Lung microvascular endothelial cell (primary cell): ENCODE results near the gene PRCD. TPM values are rescaled to one million over a fixed set of nuclear protein-coding genes. Genes with fewer than 3 reads are reported as not detected.

Source experiments
- DNase-seq, 2 donors: peaks; one replicate each; pipeline versions ENCODE4 v3.0.0 to v3.0.0-alpha.2; 2010; ENCODE audit warnings: low read depth in 2 of 2
- total RNA-seq: library from RNA; depleted of rRNA; stranded (reverse); fragments of >200 nt; gene quantifications from 2 replicates; pipeline ENCODE4 v1.2.1, GENCODE V29; 2014

Gene PRCD
- total RNA-seq, 1 donor from 2014 or later, result 0.20 TPM

DNA sequence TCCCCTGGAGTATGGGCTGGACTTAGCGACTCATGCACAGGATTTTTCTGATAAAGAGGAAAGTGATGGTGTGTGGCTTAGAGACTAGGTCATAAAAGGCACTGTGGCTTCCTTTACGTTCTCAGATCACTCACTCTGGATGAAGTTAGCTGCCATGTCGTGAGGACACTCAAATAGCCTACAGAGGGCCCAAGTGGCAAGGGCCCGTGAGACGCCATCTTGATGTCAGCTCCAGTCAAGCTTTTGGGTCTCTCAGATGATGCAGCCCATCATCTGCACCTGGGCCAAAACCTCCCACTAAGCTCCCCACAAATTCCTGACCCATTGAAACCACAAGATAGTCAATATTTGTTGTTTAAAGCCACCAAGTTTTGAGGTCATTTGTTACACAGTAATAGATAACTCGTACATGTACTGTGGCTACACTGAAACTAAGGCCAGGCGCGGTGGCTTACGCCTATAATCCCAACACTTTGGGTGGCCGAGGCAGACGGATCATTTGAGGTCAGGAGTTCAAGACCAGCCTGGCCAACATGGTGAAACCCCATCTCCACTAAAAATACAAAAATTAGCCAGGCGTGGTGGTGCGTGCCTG is 31.1 kb downstream of the PRCD start:
- DNase-seq, result no peak

- DNase-seq, result no peak
Measured at GRCh38 chr17:76572201-76572910, 32.5 kb downstream of the PRCD start.

DNA sequence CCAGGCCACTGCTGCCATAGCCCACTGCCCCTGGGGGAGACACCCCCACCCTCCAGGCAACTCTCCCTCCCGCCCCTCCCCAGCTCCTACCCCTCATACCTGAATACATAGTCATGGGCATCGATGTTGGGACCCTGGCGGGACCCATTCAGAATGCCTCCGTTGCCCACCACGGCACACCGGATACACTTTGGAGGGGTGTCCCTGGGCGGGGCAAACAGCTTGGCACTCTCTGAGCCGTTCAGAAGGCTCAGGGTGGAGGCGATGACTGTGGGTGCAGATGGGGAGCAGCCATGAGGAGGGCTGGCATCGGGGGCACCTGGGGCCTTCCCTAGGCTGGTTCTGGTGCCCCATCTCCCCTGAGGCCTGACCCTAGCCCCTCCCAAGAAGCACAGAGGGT is 33.3 kb downstream of the PRCD start:
- no peak for DNase-seq

GRCh38 chr17:76574166-76574565 is 34.3 kb downstream of the PRCD start:
- no peak for DNase-seq

GRCh38 chr17:76575570-76575969 is 35.7 kb downstream of the PRCD start:
- DNase-seq, result no peak

DNA sequence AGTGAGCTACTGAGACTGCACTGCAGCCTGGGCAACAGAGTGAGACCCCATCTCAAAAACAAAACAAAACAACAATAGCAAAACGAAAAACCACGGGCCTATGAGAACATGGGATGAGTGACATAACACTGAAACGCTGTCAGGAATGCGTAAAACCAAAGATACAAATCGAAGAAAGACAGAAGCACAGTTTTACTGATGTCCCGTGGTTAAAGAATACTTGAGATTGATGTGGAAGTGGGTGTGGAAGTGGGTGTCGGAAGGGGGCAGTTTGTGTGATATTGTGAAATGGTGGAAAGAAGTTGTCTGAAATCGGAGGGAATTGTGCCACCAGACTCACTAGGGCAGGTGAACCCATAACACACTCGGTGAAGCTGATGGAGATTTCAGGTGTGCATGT is 36.3 kb downstream of the PRCD start:
- DNase-seq, result no peak

GRCh38 chr17:76577876-76578275 is 38.0 kb downstream of the PRCD start:
- no peak for DNase-seq

DNA sequence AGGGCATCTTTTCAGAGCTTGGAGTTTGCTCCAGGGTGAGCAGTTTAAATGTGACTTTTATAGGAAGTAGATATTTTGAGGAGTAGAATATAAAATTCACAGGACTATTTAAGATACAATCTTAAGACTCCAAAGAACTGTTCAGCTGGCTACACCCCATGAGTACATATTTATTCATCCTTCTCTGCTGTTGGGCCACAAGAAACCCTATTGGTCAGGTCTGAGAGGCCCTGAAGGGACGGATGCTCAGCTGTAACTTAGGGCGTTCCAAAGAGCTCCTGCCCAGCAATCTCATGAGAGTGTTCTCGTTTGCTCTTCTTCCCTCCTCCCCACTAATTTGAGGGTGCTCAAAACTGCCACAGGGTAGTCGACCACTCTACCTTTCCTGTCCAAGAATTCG is 38.5 kb downstream of the PRCD start:
- DNase-seq, result no peak

DNA sequence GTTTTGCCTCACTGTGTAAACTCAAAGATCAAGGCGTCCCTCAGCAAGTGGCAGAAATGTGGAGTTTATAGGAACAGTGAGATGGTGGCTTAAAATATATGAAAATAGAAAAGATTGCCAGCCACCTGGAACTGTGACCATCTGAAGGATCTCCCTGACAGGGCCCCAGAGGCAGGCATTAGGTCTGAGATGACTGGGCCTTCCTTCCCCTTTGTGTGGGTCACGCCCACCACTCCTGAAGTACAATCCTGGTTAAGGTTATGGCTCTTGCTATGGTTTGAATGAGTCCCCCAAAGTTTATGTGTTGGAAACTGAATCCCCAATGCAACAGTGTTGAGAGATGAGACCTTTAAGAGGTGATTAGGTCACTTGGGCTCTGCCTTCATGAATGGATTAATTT is 39.4 kb downstream of the PRCD start:
- DNase-seq, result no peak

- DNase-seq, result no peak
Measured at GRCh38 chr17:76581515-76581914, 41.7 kb downstream of the PRCD start.

DNA sequence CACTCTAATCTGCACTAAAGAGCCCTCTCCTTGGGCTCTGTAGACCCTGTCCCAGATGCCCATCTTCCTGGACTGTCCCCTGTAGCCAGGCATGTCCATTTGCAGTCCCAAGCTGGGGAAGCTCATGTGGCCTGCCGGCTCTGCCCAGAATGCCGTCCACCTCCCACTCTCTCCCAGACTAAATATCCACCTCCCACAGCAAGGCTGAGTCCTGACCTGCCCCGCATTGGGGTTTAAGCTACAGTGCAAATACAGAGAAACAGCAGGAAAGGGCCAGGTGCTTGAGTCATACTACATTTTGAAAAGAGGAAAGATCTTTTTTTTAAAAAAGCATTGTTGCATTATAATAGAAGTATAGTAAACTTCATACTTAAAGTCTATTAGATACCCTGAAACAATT is 42.8 kb downstream of the PRCD start:
- no peak for DNase-seq

DNA sequence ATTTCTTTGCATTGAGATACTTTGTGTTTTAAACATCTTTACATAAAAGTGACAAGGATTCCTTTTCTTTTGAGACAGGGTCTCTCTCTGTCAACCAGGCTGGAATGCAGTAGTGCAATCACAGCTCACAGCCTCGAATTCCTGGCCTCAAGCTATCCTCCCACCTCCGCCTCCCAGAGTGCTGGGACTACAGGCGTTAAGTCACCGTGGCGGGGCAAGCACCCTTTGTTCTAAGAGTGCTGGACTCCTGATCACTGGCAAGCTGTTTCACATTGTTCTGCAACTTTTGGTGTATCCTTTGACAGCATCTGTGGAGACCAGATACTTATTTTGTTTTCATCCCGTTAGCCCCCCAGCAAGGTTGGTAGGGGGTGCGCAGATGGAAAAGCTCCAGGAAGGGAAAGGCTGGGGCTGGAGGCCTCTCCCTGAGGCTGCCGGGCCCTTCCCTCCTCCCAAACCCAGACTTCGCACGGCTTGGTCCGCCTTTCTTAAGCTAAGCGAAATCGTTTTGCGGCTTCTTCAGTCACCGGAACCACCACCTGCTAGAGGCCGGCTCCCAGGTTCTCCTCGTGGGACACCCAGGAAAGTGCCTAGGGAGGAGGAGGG is 44.7 kb downstream of the PRCD start:
- DNase-seq, result no peak

- DNase-seq, result no peak
Measured at GRCh38 chr17:76585033-76585648, 45.3 kb downstream of the PRCD start.

DNA sequence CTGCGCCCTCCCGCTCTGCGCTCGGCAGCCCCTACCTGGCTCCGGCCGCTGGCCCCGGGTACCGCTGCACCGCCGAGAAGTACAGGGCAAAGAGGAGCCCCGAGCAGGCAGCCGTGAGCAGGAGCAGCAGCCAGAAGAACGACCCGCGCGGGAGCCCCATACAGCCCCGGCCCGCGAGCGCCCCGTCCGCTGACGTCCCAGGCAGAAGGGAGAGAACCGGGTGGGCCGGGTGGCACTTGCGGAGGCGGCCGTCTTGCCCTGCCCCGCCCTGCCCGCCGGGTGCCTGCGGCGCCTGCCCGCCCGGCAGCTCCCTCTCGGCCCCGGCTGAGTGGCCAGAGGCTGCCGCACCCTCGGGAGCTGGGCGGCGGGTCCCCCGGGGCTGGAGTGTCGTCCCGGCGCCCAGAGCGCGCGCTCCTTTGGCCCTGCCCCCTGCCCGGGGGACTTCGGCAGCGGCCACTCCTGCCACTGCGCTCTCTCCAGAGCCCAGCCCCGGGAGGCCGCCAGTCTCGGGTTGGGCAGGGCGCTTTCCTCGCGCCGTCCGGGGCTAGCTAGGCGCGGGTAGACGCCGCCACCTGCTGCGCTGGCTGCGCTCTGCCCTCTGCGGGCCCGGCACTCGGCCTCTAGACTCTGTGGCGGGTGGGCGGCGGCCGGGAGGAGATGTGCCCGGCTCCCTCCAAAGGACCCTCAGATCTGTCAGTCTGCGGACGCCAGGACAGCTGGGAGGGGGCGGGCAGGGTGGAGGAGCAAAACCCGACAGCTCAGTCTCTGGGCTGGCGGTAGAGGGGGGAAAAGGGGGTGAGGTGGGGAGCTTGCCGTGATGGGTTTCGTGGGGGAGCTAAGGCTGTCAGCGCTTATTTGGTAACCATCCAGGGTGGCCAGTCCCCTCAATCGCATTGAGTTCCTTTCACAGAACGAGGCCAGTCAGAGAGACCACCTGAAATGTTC is 46.1 kb downstream of the PRCD start, which contains the start of gene ST6GALNAC2:
ST6GALNAC2 (minus strand) TSS at position 212 of the 945 bp plus-strand sequence; CDS start at position 160, 52 bp downstream.
- peak; percentile 55 to 64 for DNase-seq

DNA sequence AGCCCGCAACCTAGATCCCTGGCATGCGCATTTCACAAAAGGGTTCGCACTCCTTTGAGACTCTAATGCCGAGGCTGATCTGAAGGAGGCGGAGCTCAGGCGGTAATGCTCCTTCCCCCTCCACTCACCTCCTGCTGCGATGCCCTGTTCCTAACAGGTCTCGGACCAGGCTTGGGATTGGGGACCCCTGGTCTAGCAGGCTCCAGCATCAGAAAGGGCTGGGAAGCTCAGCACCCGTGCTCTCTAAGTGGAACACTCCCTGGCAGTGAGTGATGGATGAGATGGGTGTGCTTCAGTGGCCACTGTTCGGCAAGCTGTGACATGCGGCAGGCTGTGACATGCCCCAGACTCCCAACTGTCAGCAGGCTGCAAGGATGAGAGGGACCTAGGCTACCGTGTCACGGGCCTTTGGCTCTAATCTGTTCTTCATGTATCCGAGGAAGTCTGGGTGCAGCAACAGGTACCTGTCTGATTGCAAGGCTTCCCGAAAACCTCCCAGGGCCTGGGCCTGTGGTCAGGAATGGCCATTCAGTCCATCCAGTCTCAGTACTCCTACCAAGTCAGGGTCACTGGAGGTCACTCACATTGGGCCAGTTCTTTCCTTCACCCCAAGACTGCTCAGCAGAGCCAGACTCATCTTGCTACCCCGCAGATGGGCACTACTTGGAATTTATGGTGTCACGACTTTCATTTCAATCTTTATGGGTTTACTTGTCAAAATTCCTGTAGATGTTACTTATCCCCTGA is 47.1 kb downstream of the PRCD start:
- DNase-seq, result no peak

- DNase-seq, result no peak
Measured at GRCh38 chr17:76588182-76588581, 48.3 kb downstream of the PRCD start.

DNA sequence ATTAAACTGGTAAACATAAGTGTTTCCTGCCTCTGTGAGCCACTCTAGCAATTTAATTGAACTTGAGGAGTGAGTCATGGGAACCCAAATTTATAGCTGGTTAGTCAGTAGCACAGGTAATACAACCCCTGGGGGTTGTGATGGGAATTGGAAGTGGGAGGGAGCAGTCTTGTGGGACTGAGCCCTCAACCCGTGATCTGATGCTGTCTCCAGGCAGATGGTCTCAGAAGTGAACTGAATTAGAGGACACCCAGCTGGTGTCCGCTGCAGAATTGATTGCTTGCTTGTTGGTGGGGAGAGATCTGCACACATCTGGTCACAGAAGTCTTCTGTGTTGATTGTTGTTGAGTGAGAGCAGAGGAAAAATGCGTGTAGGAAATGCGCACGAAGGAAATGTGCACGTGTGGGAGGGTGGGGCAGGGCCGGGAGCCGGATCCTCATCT is 53.6 kb downstream of the PRCD start:
- DNase-seq, result no peak

DNA sequence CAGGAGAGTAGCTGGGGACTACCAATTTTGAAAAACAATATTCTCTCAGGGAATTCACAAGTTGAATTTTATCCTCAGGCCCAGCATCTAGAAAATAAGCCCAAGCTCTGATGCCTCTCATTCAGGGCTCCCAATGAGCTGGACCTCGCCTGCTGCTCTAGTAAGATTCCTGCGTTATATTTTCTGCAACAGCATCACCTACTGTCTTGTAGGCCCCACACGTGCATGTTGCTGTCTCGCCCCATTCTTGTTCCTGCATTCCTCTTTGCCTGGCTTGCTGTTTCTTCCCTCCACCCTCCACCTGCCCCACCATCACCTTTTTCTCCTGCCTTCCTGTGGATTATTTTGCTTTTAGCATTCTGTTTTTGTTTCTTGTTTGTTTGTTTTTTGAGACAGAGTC is 54.1 kb downstream of the PRCD start:
- DNase-seq, result no peak

GRCh38 chr17:76594690-76595089 is 54.8 kb downstream of the PRCD start:
- no peak for DNase-seq
